Measurements from ENCODE around the gene MRC2.
"Not testable (repeated sequence)": the region's sequence is repeated elsewhere in the genome, so short reads cannot be mapped to it uniquely, and the experiment has no call there.

The MRC2 gene

GRCh38 chr17:62588109-62588508 lies 39.4 kb upstream of the MRC2 start:
- TF ChIP-seq CTCF (IDR thresholded peaks at IDR 0.05; ENCODE audit: low read depth, low read length) = no peak
- DNase-seq = no peak
- no peaks in the 10 kb centered on the region for H3K27me3 ChIP-seq
- H3K36me3 ChIP-seq = peaks cover 27% of the 10 kb centered on the region
- H3K4me1 ChIP-seq = no peaks in the 10 kb centered on the region
- no peak overlapping the region for H3K4me3 ChIP-seq (ENCODE audit: low read depth, low read length)
- H3K9me3 ChIP-seq = no peaks in the 10 kb centered on the region

GRCh38 chr17:62591333-62591732 lies 36.1 kb upstream of the MRC2 start:
- no peak for DNase-seq
- H3K4me1 ChIP-seq = no peaks in the 10 kb centered on the region
- TF ChIP-seq CTCF (IDR thresholded peaks at IDR 0.05; ENCODE audit: low read depth, low read length) = no peak
- peaks cover 23% of the 10 kb centered on the region for H3K36me3 ChIP-seq
- no peaks in the 10 kb centered on the region for H3K9me3 ChIP-seq
- H3K4me3 ChIP-seq (ENCODE audit: low read depth, low read length) = no peak overlapping the region
- no peaks in the 10 kb centered on the region for H3K27me3 ChIP-seq

GRCh38 chr17:62591822-62592221 lies 35.6 kb upstream of the MRC2 start:
- H3K9me3 ChIP-seq; H3K4me3 ChIP-seq (ENCODE audit: low read depth, low read length); DNase-seq; H3K27me3 ChIP-seq; H3K4me1 ChIP-seq: not testable (repeated sequence)
- H3K36me3 ChIP-seq = peaks cover 26% of the 10 kb centered on the region

- Histone ChIP-seq H3K36me3 (peaks cover 28% of the 10 kb centered on the region), H3K4me3 (ENCODE audit: low read depth, low read length) (no peak overlapping the region), H3K27me3 (no peaks in the 10 kb centered on the region), H3K9me3 (no peaks in the 10 kb centered on the region), H3K4me1 (no peaks in the 10 kb centered on the region)
- 0 out of 2 replicates have a peak, but pooled peaks have one; percentile 3 for TF ChIP-seq CTCF (IDR thresholded peaks at IDR 0.05; ENCODE audit: low read depth, low read length)
- no peak for DNase-seq
Measured at GRCh38 chr17:62592341-62593099, 35.0 kb upstream of the MRC2 start.

GRCh38 chr17:62595484-62595883 lies 32.0 kb upstream of the MRC2 start:
- H3K36me3 ChIP-seq = peaks cover 43% of the 10 kb centered on the region
- no peak for DNase-seq
- no peaks in the 10 kb centered on the region; the same call in 1 of the 2 replicates for H3K9me3 ChIP-seq
- H3K4me1 ChIP-seq = no peaks in the 10 kb centered on the region
- H3K4me3 ChIP-seq (ENCODE audit: low read depth, low read length) = no peak overlapping the region
- no peaks in the 10 kb centered on the region for H3K27me3 ChIP-seq
- TF ChIP-seq CTCF (IDR thresholded peaks at IDR 0.05; ENCODE audit: low read depth, low read length) = no peak

GRCh38 chr17:62596662-62597061 lies 30.8 kb upstream of the MRC2 start:
- Histone ChIP-seq H3K4me1 (no peaks in the 10 kb centered on the region), H3K36me3 (peaks cover 44% of the 10 kb centered on the region), H3K9me3 (no peaks in the 10 kb centered on the region; the same call in 1 of the 2 replicates), H3K27me3 (no peaks in the 10 kb centered on the region), H3K4me3 (ENCODE audit: low read depth, low read length) (no peak overlapping the region)
- no peak for DNase-seq
- no peak for TF ChIP-seq CTCF (IDR thresholded peaks at IDR 0.05; ENCODE audit: low read depth, low read length)

Measured in BE2C (cell line).